Keratinocyte (primary cell): ENCODE data around the gene SRPK1.

Experiments used
- EZH2 ChIP-seq: IDR thresholded peaks from one replicate; pipeline ENCODE4 v1.6.1; 2012; ENCODE audit warnings: inconsistent platforms, mild to moderate bottlenecking, low read length, moderate library complexity
- TF ChIP-seq, protein P1 (sequence below), 3 experiments: IDR thresholded peaks in 1 of 3; conservative IDR thresholded peaks in 1 of 3; optimal IDR thresholded peaks in 1 of 3; 2 replicates in 2 of 3; 3 replicates in 1 of 3; pipeline versions ENCODE3 to v1.5.1; 2011; ENCODE audit warnings: low read length in 3 of 3, mild to moderate bottlenecking in 3 of 3, moderate library complexity in 2 of 3, control low read depth in 1 of 3, inconsistent platforms in 1 of 3; ENCODE audit not compliant: insufficient read depth in 2 of 3; ENCODE audit errors: extremely low read depth in 1 of 3

- TF ChIP-seq EZH2, result no peak
- TF ChIP-seq, protein P1, sequence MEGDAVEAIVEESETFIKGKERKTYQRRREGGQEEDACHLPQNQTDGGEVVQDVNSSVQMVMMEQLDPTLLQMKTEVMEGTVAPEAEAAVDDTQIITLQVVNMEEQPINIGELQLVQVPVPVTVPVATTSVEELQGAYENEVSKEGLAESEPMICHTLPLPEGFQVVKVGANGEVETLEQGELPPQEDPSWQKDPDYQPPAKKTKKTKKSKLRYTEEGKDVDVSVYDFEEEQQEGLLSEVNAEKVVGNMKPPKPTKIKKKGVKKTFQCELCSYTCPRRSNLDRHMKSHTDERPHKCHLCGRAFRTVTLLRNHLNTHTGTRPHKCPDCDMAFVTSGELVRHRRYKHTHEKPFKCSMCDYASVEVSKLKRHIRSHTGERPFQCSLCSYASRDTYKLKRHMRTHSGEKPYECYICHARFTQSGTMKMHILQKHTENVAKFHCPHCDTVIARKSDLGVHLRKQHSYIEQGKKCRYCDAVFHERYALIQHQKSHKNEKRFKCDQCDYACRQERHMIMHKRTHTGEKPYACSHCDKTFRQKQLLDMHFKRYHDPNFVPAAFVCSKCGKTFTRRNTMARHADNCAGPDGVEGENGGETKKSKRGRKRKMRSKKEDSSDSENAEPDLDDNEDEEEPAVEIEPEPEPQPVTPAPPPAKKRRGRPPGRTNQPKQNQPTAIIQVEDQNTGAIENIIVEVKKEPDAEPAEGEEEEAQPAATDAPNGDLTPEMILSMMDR (optimal IDR thresholded peaks at IDR 0.05 in 1 of 3, IDR thresholded peaks at IDR 0.05 in 1 of 3, conservative IDR thresholded peaks at IDR 0.05 in 1 of 3; ENCODE audit: extremely low read depth in 1 of 3, insufficient read depth in 2 of 3, low read length in 3 of 3), result no peak
Observed at GRCh38 chr6:35810971-35811698, 109.8 kb downstream of the SRPK1 start.
